ENCODE data around the gene OR10G3. TPM values are rescaled to one million over a fixed set of nuclear protein-coding genes. Genes with fewer than 3 reads are reported as not detected.

OR10G3 gene
- total RNA-seq, 2 donors from 2014 or later = not detected

- Histone ChIP-seq H3K27ac (no peak overlapping the region), H3K4me3 (no peak overlapping the region), H3K36me3 (no peaks in the 10 kb centered on the region), H3K9me3 (peaks cover 0 to 17% of the 10 kb centered on the region in 2 donors), H3K27me3 (no peaks in the 10 kb centered on the region), H3K4me1 (no peaks in the 10 kb centered on the region)
- DNase-seq (ENCODE audit: low spot score) = no peak
- TF ChIP-seq, protein P1, sequence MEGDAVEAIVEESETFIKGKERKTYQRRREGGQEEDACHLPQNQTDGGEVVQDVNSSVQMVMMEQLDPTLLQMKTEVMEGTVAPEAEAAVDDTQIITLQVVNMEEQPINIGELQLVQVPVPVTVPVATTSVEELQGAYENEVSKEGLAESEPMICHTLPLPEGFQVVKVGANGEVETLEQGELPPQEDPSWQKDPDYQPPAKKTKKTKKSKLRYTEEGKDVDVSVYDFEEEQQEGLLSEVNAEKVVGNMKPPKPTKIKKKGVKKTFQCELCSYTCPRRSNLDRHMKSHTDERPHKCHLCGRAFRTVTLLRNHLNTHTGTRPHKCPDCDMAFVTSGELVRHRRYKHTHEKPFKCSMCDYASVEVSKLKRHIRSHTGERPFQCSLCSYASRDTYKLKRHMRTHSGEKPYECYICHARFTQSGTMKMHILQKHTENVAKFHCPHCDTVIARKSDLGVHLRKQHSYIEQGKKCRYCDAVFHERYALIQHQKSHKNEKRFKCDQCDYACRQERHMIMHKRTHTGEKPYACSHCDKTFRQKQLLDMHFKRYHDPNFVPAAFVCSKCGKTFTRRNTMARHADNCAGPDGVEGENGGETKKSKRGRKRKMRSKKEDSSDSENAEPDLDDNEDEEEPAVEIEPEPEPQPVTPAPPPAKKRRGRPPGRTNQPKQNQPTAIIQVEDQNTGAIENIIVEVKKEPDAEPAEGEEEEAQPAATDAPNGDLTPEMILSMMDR (IDR thresholded peaks at IDR 0.05) = no peak
These were observed 9.4 kb upstream of the OR10G3 start for GRCh38 chr14:21589317-21589716.

GRCh38 chr14:21575661-21576060, 4.2 kb downstream of the OR10G3 start:
- H3K9me3 ChIP-seq = peaks cover 0 to 11% of the 10 kb centered on the region in 2 donors
- DNase-seq (ENCODE audit: low spot score) = no peak
- no peak overlapping the region for H3K27ac ChIP-seq
- no peaks in the 10 kb centered on the region for H3K4me1 ChIP-seq
- no peak overlapping the region for H3K4me3 ChIP-seq
- H3K36me3 ChIP-seq = no peaks in the 10 kb centered on the region
- TF ChIP-seq, protein P1 (IDR thresholded peaks at IDR 0.05) = no peak
- no peaks in the 10 kb centered on the region for H3K27me3 ChIP-seq

DNA sequence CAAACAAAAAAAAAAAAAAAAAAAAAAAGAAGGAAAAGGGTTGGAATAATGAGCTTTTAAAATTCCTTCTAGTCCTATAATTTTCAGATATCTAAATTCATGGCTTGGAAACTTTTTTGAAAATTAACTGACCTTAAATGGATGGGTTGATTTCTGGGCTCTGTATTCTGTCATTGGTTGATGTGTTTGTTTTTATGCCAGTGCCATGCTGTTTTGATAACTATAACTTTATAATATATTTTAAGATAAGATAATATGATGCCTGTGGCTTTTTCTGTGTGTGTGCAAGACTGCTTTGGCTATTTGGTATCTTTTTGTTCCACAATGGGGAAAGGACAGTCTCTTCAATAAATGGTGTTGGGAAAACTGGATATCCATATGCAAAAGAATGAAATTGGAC, 7.3 kb downstream of the OR10G3 start:
- no peaks in the 10 kb centered on the region for H3K27me3 ChIP-seq
- TF ChIP-seq, protein P1 (IDR thresholded peaks at IDR 0.05) = no peak
- peaks cover 0 to 11% of the 10 kb centered on the region in 2 donors for H3K9me3 ChIP-seq
- H3K36me3 ChIP-seq = no peaks in the 10 kb centered on the region
- no peak for DNase-seq (ENCODE audit: low spot score)
- no peak overlapping the region for H3K27ac ChIP-seq
- no peak overlapping the region for H3K4me3 ChIP-seq
- H3K4me1 ChIP-seq = no peaks in the 10 kb centered on the region

DNA sequence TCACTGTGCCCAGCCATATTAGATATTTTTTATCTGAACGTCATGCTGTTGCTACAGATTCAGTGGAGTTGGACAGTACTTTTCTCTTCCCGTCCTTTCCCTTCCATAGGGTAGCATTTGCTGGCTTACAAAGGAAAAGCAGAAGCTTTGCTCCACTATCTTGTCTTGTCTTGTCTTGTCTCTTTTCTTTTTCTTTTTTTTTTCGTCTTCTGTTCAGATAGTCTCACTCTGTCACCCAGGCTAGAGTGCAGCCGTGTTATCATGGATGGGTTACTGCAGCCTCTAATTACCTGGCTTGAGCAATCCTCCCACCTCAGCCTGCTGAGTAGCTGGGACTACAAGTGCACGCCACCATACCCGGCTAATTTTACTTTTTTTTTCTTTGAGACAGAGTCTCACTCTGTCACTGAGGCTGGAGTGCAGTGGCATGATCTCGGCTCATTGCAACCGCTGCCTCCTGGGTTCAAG, 21.1 kb downstream of the OR10G3 start:
- no peaks in the 10 kb centered on the region for H3K36me3 ChIP-seq
- H3K27ac ChIP-seq = no peak overlapping the region
- no peak overlapping the region for H3K4me3 ChIP-seq
- H3K9me3 ChIP-seq = no peaks in the 10 kb centered on the region
- H3K4me1 ChIP-seq = no peaks in the 10 kb centered on the region
- no peaks in the 10 kb centered on the region for H3K27me3 ChIP-seq
- TF ChIP-seq, protein P1 (IDR thresholded peaks at IDR 0.05) = no peak
- no peak for DNase-seq (ENCODE audit: low spot score)

DNA sequence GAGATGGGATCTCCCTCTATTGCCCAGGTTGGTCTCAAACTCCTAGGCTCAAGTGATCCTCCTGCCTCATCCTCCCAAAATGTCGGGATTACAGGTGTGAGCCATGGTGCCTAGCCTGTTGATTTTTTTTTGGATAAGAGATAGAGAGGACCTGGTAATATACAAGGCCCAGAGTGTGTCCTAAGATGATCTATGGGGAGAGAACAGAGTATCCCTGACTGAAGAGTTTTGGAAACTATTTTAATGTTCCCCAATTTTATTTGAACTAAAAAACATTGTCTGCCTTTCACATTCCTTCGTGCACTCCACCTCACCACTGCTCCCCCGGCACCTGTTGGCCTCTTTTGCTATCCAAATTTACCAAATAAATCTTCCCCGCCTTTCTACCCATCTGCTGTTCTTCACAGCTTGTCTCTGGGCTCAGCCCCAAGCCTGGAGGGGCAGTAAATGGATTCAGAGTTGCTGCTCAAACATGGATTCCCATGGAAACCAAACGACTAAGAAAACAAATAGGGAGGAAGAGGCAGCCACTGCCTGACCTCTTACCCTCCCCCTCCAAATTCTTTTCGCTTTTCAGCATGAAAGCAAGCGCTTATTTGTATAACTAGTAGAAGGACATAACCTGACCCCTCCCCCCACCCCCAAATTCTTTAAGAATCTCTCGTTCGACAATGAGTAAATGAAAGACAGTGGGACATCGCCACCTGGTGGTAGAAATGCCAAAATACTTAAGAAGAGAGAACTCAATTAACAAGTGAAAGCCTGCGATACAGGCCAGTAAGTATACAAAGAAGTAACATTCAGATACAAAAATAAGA, 22.6 kb downstream of the OR10G3 start:
- Histone ChIP-seq H3K4me3 (peak overlapping the region; percentile 24 to 38), H3K27ac (peak overlapping the region; percentile 53 to 57), H3K4me1 (no peaks in the 10 kb centered on the region), H3K9me3 (no peaks in the 10 kb centered on the region), H3K36me3 (no peaks in the 10 kb centered on the region), H3K27me3 (no peaks in the 10 kb centered on the region)
- TF ChIP-seq, protein P1 (IDR thresholded peaks at IDR 0.05) = peak; percentile 60 to 80
- peak; percentile 81 for DNase-seq (ENCODE audit: low spot score)
